GOT3 (cell line): ENCODE measurements around the gene SCYGR3.
"Not testable (repeated sequence)": the region's sequence is repeated elsewhere in the genome, so short reads cannot be mapped to it uniquely, and the experiment has no call there.

Source experiments
- DNase-seq: peaks from one replicate; lab custom pipeline; 2025; ENCODE audit warnings: mixed read lengths; lab: John Stamatoyannopoulos, UW

SCYGR3 gene

DNA sequence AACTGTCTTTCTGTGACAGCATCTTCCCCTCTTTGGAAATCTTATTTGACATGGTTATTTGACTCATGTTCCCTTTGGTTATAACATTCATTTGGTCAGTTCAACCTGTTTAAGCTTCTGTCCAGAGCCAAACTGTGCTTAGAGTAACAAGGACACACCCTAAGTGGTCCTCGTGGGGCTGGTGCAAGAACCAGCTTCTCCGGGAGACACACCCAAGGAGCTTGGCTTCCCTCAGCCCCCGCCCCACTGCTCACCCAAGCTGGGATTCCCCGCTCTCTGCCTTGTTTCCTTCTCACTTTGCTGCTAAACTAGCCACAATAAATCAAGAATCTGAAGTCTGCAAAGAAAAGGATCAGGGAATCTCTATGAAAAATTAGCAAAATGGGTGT lies 1.4 kb downstream of the SCYGR3 start:
- DNase-seq = no peak

DNA sequence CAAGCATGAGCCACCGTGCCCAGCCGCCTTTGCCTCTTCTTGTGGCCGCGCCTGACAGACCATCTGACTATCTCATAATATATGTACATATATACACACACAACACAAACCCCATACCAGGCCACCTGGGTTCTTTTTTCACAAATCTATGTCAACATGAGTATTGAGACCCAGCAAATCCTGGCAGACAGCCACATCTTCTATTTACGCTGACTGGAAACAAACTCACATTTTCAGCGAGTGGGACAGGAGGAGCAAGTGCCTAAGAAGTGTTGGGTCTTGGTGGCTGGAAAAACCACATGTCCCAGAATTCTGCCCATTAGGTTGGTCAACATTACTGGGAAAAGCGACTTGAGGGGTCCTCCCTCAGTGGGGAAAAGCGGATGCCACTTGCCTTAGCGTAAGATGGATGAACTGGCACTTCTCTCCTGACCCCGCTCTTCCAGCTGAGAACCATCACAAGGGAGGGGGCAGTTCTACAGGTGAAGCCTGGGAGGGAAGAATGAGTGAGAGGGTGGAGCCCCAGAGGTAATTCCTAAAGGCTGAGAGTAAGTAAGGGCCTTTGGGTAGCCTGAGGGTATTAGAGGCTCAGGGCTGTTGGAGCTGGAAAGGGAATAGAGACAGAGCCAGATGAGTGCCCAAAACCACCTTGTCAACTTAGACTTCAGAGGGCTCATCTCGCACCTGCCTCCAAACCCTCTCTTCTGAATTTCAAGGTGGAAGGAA lies 1.9 kb downstream of the SCYGR3 start:
- DNase-seq = no peak

DNA sequence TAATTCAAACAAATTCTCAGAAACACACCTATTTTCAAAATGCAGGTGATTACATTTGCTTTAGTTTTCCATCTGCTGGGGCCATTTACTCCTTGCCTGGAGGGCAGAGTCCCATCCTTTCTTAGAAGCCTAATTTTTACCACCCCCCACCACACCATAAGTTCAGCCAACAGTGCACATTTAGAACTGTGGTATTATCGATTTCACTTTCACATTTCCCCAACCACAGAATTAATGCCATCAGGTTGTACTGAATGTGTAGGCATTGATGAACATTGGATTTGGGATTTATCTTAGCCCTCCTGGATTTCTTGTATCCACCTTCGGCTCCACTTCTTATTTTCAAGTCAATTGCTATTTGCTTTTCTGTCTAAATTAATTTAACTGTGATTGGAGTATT lies 4.5 kb downstream of the SCYGR3 start:
- DNase-seq = no peak

DNA sequence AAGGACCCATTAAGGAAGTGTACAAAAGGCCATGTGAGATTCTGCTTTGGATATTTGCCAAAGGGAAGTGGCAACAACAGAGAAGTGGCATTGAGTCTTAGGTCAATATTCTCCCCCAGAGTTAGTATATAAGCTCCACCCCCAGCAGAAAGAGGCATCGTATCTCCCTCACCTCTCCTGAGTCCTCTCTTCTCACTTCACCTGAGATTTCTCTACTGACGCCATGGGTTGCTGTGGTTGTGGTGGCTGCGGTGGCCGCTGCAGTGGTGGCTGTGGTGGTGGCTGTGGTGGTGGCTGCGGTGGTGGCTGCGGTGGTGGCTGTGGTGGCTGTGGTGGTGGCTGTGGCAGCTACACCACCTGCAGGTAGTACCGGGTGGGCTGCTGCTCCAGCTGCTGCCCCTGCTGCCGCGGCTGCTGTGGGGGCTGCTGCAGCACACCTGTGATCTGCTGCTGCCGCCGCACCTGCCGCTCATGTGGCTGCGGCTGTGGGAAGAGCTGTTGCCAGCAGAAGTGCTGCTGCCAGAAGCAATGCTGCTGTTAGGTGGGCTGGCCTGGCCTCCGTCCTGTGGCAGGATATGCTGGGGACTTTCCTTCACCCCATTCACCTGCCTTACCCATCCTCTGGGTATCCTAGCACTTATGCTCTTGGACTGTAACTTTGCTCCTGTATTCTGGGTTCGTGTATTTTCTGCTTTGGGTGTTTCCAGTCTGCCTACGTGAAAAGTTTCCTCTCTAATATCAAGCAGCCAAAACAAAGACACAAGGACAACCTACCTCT lies 5.9 kb downstream of the SCYGR3 start:
- no peak for DNase-seq

DNA sequence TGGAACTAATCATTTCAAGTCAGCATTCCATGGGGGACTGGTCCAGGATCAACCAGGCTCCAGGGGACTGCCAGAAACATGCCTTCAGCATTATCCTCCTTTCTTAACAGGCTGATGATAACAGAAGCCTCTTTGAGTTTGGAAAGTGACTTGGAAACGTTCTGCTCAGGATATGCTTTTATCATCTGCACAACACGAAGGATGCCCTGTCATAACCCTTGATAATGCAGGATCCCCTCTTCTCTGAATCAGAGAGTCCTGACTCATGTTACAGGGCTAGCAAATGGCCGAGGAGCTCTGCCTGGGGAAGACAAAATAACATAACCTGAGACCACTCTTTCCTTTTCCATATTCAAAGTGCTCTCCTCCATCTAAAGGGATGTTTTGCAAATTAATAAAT lies 6.7 kb downstream of the SCYGR3 start:
- no peak for DNase-seq

DNA sequence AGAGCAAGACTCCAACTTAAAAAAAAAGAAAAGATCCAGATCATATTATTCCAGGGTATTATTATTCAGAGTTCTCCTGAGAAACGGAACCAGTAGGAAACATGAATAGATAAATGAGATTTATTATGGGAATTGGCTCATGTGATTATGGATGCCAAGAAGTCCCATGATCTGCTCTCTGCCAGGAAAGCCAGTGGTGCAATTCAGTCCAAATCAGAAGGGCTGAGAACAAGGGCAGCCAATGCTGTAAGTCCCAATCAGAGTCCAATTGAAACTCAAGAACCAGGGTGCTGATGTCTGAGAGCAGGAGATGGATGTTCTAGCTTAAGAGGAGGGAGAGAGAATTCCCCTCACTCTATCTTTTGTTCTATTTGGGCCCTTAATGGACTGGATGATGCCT lies 8.2 kb downstream of the SCYGR3 start:
- DNase-seq = no peak

DNA sequence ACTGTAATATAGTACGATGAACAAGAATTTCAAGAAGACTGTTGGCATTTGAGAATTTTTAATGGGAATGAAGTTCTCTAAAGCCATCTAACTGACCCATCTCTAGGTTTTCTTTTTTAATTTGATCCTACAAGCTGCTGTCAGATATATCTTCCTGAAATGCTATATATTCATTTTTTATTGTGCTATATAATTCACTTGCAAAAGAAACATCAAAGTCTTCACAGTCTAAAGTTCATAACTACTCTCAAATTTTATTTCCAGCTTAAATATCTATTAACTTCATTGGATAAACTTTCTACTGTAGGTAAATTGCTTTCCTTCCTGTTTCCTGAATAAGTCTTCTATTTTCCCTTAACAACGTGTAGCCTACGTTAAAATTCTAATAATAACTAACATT lies 12.3 kb downstream of the SCYGR3 start:
- DNase-seq = no peak

DNA sequence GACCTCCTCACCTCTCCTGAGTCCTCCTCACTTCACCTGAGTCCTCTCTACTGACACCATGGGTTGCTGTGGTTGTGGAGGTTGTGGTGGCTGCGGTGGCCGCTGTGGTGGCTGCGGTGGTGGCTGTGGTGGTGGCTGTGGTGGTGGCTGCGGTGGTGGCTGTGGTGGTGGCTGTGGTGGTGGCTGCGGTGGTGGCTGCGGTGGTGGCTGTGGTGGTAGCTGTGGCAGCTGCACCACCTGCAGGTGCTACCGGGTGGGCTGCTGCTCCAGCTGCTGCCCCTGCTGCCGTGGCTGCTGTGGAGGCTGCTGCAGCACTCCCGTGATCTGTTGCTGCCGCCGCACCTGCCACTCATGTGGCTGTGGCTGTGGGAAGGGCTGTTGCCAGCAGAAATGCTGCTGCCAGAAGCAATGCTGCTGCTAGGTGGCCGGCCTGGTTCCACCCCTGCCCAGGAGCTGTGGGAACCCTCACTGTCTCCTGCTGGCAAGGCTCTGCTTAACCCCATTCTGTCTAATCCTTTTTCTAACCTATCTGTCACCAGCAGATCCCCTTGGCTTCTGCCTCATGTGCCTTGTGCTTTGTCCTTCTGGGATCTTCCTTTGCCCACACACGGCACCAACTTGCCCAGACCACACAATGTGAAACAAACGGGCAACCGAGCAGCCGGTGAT lies 15.7 kb downstream of the SCYGR3 start, which contains the start of gene SCYGR2:
SCYGR2 (plus strand) TSS at position 59 of the 669 bp plus-strand sequence; CDS start at position 59, 0 bp downstream.
- not testable (repeated sequence) for DNase-seq

DNA sequence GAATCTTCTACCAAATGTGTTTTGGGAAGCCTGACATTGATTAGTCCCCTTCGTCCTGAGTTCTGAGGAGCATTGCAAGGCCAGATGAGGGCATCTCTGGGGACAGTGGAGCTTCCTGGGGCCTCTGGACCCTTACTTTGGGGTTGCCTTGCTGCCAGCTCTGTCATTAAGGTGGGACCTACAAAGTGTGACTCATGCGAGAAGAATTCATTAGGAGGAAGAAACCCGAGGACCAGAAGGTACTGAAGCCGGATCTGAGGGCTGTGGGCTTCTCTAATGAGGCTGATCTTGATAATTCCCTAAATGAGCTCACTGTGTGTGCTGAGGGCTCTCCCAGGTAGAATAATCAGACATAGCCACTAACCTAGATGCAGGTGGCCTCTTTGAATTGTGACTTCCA lies 16.6 kb downstream of the SCYGR3 start:
- no peak for DNase-seq

DNA sequence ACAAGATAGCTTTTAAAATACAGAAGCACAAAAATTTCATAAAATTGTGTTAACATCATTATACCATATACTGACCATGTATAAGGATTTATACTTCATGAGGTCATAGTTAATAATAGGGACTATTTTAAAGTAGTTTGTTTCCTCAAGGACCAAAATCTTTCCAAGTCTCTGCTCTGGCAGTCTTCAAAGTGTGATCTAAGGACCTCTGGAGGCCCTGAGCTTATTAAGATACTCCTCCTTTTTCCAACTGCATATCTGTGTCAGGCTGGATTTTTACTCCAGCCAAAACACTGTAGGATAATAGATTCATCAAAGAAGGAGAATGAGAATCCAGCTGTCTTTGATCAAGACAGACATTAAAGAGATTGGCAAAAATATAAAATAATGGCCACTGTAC lies 17.6 kb downstream of the SCYGR3 start:
- no peak for DNase-seq

DNA sequence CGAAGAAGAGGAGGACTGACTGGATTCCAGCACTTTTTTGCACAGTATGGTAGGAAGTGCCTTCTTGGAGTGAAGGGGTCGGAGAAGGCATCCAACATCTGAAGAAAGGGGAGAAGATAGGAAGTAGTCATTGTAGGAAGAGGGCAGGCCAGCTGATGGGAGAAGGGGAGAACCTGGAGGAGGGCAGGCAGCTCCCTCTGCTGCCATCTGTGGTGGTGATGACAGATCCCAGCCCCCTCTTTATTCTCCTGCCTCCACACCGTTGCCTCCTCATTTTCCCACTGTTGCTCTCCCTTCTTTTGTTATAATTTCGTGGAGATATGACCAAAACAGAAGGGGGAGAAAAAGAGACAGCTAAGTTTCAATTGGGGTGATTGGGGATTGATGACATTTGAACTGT lies 18.8 kb downstream of the SCYGR3 start:
- no peak for DNase-seq

DNA sequence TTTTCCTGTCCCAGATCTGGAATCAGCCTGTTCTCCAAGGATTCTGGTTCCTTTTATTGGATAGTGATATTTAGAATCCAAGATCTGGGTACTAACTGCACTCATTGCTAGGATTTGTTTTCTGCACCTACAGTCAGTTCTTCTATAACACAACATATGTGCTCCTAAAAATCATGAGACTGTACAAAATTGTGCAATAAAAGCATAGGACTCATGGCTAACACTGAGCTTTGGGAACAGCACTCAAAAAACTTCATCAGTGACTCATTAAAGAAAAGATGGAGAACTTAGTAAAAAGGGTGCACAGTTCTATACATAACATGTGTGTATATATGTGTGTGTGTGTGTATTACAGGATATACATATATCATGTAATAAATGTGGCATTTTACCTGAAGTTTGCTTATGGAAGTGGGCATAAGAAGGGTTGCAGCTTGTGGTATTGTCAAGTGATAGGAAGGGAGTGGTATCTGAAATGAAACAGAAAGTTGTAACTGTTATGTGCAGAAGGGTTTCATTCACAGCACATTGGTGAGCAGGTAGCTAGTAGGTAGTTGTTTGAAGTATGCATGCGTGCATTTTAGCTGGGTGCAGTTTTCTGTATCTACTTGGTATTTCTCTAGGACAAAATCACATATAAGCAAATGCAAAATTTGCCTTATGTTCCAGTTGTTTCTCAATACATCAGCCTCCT lies 21.8 kb downstream of the SCYGR3 start:
- no peak for DNase-seq

DNA sequence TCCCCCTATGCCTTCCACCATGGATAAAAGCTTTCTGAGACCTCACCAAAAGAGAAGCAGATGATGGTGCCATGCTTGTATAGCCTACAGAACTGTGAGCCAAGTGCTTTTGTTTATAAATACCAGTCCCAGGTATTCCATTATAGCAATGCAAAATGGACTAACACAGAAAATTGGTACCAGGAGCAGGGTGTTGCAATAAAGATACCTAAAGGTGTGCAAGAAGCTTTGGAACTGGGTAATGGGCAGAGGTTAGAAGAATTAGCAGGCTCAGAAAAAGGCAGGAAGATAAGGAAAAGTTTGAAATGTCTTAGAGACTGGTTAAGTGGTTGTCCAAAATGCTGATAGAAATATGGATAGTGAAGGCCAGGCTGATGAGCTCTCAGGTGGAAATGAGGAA lies 32.3 kb downstream of the SCYGR3 start:
- DNase-seq = no peak

DNA sequence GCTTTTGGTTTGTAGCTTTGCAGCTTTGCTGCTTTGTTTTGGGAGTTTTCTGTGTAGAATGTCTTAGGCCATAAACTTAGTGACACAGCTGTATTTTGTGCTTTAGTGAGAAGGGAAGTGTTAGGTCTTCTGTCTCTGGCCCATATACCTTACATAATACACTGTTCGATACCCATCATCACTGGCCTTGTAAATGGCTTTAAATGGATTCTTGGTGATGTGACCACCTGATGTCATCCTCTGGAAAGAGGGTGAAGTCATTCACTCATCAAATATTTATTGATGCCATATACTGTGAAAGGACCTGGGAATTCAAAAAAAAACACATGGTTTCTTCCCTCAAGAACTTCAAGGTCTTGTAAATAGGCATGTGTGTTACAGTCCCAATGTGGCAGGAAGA lies 34.8 kb downstream of the SCYGR3 start:
- no peak for DNase-seq

DNA sequence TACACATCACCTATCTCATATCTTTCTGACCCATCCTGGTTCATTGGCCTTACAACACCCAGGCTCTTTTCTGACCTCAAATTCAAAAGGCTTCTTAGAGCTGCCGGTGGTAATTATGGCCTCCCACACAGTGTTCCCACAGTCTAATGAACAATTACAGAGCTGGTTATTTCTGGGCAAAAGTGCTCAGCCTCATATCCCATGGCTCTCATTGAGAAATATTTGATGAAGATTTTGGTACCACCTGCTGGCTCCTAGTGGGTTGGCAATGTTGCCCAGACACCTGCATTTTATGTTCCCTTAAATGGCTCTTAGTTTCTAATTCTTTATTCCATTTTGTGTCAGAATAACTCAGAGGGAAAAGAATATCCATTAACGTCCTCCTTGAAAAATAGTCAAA lies 36.0 kb downstream of the SCYGR3 start:
- no peak for DNase-seq

DNA sequence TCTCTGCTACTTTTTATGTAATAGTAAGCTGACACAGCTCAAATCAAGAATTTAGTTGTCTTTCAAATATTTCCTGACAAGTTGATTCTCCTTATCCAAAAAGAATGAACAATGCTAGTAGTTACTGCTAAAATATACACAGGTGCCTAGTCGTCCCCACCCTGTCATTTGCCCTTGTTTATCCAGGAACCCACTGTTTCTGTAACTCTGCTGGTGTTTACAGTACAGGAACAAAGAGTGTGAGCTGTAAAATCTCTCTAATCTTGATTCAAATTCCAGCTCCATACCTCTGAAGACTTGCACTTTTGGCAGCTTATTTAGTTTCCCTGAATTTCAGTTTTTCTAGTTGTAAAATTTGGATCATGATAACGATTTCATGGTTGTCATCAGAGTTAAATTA lies 37.1 kb downstream of the SCYGR3 start:
- no peak for DNase-seq

DNA sequence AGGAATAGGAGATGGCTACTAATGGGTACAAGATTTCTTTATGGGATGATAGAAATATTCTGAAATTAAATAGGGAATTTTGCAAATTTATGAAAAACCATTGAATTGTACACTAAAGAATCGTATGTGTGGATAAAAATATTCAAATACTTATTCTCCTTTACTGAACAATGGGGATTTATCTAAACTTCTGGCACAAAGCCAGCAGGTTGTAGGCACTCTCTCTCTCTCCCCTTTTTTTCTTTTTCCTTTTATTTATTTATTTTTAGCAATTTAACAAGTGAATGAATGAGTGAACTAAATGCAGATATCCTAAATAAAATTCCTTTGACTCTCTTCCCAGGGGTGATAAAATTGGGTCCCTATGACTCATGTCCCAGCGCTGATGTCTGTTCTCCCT lies 37.8 kb downstream of the SCYGR3 start:
- DNase-seq = no peak

DNA sequence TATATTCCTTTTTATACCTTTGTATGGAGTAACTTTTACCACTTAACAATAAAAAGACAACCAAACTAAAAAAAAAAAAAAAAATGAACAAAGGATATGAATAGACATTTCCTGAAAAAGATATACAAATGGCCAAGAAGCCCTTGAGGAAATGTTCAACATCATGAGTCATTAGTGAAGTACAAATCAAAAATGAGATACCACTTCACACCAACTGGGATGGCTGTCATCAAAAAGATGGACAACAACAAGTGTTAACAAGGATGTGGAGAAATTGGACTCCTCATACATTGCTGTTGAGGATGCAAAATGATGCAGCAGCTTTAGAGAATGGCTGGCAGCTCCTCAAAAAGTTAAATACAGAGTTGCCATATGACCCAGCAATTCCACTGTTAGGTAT lies 38.5 kb downstream of the SCYGR3 start:
- DNase-seq = no peak

DNA sequence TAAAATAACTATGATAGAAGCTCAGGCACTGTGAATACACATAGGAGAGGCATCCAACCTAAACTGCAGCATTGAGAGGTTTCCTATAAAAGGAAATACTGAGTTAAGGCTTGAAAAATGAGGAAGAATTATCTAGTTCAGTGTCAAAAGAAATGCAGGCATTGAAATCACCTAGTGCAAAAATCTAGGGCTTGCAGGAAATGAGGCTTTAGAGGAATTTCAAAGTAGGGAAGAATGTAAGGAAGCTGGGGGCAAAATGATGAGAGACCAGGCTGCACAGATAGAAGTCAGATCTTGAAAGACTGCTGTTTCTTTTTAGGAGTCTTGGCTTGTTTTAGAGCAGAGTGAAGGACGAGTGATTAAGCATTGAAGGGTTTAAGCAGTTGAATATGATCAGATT lies 44.0 kb downstream of the SCYGR3 start:
- DNase-seq = no peak

DNA sequence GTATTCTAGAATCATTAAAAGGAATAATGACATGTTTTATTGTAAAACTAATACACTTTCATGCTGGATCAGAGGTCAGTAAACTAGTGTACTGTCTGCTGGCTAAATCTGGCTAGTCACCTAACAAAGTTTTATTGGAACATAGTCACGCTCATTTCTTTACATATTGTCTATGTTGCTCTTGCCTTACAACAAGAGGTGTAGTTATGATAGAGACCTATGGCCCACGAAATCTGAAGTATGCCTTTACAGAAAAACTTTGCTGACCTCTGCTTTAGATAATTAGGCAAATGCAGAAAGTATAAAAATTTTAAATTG lies 45.8 kb downstream of the SCYGR3 start:
- DNase-seq = no peak

DNA sequence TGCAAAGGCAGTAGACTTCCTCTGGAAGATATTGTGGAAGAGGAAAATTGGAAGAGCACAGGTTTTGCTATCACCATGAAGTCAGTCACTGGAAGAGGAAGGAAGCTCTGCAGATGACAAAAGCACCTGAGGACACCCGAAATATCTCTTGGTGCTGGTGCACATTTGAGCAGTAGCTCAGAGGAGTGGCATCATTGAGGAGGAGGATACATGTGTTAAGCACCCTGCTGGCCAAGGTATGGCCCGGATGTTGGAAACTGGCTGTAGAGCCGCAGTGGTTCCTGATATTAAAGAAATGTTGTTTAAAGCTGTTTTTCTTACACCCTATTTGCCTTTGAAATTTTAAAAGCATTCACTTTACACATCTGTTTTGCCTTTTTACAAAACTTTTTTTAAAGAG lies 48.6 kb downstream of the SCYGR3 start:
- no peak for DNase-seq

DNA sequence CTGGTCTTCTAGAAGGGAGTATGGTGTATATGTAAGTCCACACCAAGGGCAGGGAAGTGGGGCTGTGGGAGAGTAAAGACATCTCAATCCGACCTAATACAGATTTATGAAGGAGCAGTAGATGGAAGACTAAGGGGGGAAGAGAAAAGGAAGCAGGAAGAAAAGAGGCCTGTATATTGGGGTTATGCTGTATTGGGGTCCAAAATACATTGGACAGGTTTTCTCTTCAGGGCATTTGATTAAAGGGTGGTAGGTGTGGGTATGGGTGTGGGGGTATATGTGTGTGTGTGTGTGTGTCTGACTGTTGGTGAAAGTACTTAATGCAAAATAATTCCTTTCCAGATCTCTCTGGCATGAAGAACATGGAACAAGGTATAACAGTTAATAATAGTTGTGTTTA lies 49.6 kb downstream of the SCYGR3 start:
- DNase-seq = no peak
